NT2/D1 (cell line): ENCODE data around the gene NFIX.

ENCODE experiments used
- DNase-seq: peaks from one replicate; pipeline ENCODE4 v3.0.0-alpha.2; 2011; ENCODE audit warnings: low read depth, low spot score
- H3K27me3 ChIP-seq: 2 replicates; pipeline ENCODE4 v1.6.0; 2011; ENCODE audit warnings: mild to moderate bottlenecking; ENCODE audit not compliant: insufficient read length, insufficient read depth
- H3K36me3 ChIP-seq: 2 replicates; pipeline ENCODE4 v1.6.1; 2011; ENCODE audit warnings: mild to moderate bottlenecking, low read length, mixed read lengths; ENCODE audit not compliant: insufficient read depth, insufficient read length
- H3K4me1 ChIP-seq: 2 replicates; pipeline ENCODE4 v1.5.1; 2011; ENCODE audit not compliant: insufficient read depth, insufficient read length
- H3K4me3 ChIP-seq: 2 replicates; pipeline ENCODE4 v1.5.1; 2011; ENCODE audit warnings: low read depth; ENCODE audit not compliant: insufficient read length
- H3K9ac ChIP-seq: 2 replicates; pipeline ENCODE4 v1.6.0; 2011; ENCODE audit warnings: low read depth; ENCODE audit not compliant: insufficient read length
- H3K9me3 ChIP-seq: 2 replicates; pipeline ENCODE4 v1.5.1; 2011; ENCODE audit warnings: mild to moderate bottlenecking, low read length; ENCODE audit not compliant: insufficient read depth
- SUZ12 ChIP-seq: IDR thresholded peaks from 2 replicates; pipeline ENCODE4 v1.6.1; 2011; ENCODE audit not compliant: insufficient read length, insufficient read depth; ENCODE audit errors: extremely low read depth
- YY1 ChIP-seq: IDR thresholded peaks from 2 replicates; pipeline ENCODE4 v1.6.1; 2011; ENCODE audit not compliant: insufficient read length, insufficient read depth
- ZNF274 ChIP-seq: IDR thresholded peaks from 2 replicates; pipeline ENCODE4 v1.6.1; 2011; ENCODE audit warnings: mild to moderate bottlenecking, low read depth, low read length

Gene NFIX

DNA sequence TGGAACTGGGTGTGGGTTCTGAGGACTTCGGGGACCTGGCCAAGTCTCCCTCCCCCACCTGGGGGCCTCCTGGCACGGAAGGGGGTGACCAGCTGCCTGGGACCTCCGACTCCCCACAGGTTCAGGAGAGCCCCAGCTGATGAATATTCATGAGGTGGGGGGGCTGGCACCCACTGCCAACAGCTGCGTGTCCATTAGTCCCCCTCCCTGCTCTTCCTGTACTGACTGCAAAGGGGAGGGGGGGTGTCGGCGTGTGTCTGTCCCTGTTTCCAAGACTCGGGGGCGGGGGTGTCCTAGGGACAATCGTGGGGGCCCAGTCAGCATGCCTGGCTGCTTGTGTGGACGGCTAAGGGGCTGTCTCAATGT lies 10.6 kb upstream of the NFIX start:
- peaks cover 53% of the 10 kb centered on the region for H3K27me3 ChIP-seq

GRCh38 chr19:12985049-12985776 lies 10.1 kb upstream of the NFIX start:
- peaks cover 57% of the 10 kb centered on the region for H3K27me3 ChIP-seq
- TF ChIP-seq YY1 (no peak), SUZ12 (no peak), ZNF274 (no peak)
- peaks cover 17% of the 10 kb centered on the region for H3K4me1 ChIP-seq
- no peak overlapping the region for H3K4me3 ChIP-seq
- H3K9me3 ChIP-seq = no peaks in the 10 kb centered on the region
- no peak for DNase-seq
- no peaks in the 10 kb centered on the region for H3K36me3 ChIP-seq
- H3K9ac ChIP-seq = no peak overlapping the region

More for the DNA sequence above, 10.6 kb upstream of the NFIX start:
- Histone ChIP-seq H3K9me3 (no peaks in the 10 kb centered on the region), H3K9ac (no peak overlapping the region), H3K4me1 (peaks cover 17% of the 10 kb centered on the region), H3K36me3 (no peaks in the 10 kb centered on the region), H3K4me3 (no peak overlapping the region)
- DNase-seq = no peak
- TF ChIP-seq YY1 (no peak), ZNF274 (no peak), SUZ12 (no peak)

DNA sequence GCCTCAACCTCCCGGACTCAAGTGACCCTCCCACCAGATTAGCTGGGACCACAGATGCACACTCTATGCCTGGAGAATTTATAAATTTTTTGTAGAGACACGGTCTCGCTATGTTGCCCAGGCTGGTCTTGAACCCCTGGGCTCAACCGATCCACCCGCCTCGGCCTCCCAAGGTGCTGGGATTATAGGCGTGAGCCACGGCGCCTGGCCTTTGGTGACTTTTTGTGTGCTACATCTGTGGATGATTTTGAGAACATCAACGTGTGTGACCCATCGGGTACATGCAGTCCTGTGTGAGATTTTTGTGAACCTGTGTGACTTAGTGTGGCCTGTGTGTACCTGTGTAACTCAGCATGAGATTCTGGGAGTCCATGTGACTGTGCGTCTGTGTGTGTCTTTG lies 8.5 kb upstream of the NFIX start:
- DNase-seq = no peak
- peaks cover 17% of the 10 kb centered on the region for H3K4me1 ChIP-seq
- H3K36me3 ChIP-seq = no peaks in the 10 kb centered on the region
- H3K4me3 ChIP-seq = no peak overlapping the region
- no peaks in the 10 kb centered on the region for H3K9me3 ChIP-seq
- TF ChIP-seq YY1 = no peak
- no peak for TF ChIP-seq SUZ12
- TF ChIP-seq ZNF274 = no peak
- H3K27me3 ChIP-seq = peaks cover 69% of the 10 kb centered on the region
- H3K9ac ChIP-seq = no peak overlapping the region

GRCh38 chr19:12987190-12987589 lies 8.1 kb upstream of the NFIX start:
- Histone ChIP-seq H3K9ac (no peak overlapping the region), H3K27me3 (peaks cover 65% of the 10 kb centered on the region), H3K36me3 (no peaks in the 10 kb centered on the region), H3K4me3 (no peak overlapping the region), H3K4me1 (peaks cover 17% of the 10 kb centered on the region), H3K9me3 (no peaks in the 10 kb centered on the region)
- TF ChIP-seq YY1 (no peak), ZNF274 (no peak), SUZ12 (no peak)
- no peak for DNase-seq

GRCh38 chr19:12987781-12988180 lies 7.5 kb upstream of the NFIX start:
- H3K4me1 ChIP-seq = peaks cover 17% of the 10 kb centered on the region
- no peak for DNase-seq
- TF ChIP-seq ZNF274 = no peak
- no peak for TF ChIP-seq SUZ12
- TF ChIP-seq YY1 = no peak
- H3K36me3 ChIP-seq = no peaks in the 10 kb centered on the region
- H3K9me3 ChIP-seq = no peaks in the 10 kb centered on the region
- H3K4me3 ChIP-seq = no peak overlapping the region
- H3K9ac ChIP-seq = no peak overlapping the region
- peaks cover 59% of the 10 kb centered on the region for H3K27me3 ChIP-seq

DNA sequence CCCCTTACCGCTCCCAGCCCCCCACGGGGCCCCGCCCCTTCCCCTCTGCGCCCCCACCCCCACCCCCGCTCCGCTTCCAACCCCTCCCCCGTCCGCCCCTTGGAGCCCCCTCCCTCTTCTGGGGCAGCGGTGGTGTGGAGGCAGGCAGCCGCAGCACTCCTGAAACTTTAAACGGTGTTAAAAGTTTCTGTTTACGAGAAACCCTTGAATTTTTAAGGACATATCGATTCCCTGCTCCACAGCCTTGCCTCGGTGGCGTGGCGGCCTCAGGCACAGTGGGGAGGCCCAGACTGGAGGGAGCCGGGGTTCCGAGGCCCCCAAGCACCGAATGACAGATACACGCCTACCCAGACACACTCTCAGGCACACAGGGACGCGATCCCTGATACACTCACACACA lies 4.8 kb upstream of the NFIX start:
- Histone ChIP-seq H3K27me3 (peaks cover 65% of the 10 kb centered on the region), H3K4me3 (no peak overlapping the region), H3K9ac (no peak overlapping the region), H3K36me3 (no peaks in the 10 kb centered on the region), H3K4me1 (peaks cover 6% of the 10 kb centered on the region), H3K9me3 (no peaks in the 10 kb centered on the region)
- no peak for DNase-seq
- TF ChIP-seq YY1 (no peak), ZNF274 (no peak), SUZ12 (no peak)

DNA sequence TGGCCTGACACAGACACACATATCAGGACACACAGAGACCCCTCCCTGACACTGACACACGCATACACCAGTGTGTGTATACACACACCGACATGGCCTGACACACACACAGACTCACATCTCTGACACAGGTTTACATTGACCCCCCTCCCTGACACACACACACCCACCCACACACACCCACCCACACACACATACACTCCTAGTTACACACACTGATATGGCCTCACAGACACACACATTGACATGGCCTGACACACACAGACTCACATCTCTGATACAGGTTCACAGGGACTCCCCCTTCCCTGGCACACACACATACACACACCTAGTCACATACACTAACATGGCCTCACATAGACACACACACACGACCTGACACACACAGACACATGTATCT lies 4.4 kb upstream of the NFIX start:
- no peak overlapping the region for H3K4me3 ChIP-seq
- H3K9ac ChIP-seq = no peak overlapping the region
- TF ChIP-seq ZNF274 (no peak), YY1 (no peak), SUZ12 (no peak)
- H3K4me1 ChIP-seq = peaks cover 4% of the 10 kb centered on the region
- no peak for DNase-seq
- H3K9me3 ChIP-seq = no peaks in the 10 kb centered on the region
- peaks cover 63% of the 10 kb centered on the region for H3K27me3 ChIP-seq
- no peaks in the 10 kb centered on the region for H3K36me3 ChIP-seq
